Measurements from ENCODE around the gene KCNN3.

The KCNN3 gene

DNA sequence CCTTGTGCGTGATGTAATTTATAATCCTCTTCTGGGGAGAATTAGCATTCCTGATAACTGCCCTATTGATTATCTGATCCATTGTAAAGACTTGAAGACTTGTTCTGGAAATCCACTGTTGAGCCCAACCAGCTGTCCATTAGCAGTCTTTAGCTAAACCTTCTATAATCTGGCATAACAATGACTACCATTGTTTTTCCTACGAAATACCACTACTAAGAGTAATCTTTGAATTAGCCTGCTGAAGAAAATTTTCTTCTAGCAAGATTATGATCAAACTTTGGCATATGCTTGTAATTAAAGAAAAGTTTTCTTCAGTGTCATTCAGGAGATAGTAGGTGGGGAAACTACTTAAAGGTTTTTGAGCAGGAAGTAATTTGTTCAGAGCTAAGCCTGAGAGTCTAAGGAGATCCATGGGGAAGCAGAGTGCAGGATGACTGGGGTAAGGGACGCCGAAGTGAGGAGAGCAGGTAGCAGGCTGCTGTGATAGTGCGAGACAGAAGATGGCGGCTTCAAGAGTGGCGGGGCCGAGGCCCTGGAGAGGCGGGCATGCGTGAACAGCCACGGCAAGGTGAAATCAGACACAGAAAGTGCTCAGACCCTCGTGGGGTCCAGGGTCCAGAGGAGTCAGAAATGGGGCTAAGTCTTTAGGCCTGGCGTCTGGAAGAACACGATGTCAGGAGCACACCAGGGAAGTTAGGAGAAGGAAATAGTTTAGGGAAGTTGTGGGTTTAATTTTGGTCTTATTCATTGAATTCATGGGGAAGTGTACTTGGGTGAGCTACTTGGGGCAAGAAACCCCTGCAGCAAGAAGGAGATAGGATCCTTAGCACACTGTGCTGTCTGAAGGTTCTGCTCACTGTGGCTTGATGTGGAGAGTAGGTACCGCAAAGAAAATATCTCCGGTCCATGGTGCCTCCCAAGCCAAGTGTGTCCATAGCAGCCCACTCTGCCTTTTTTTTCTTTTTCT, 149.5 kb downstream of the KCNN3 start:
- Histone ChIP-seq H3K27me3 (ENCODE audit: control insufficient read depth in 1 of 2, insufficient read depth in 2 of 2, low read length in 2 of 2) (no peaks in the 10 kb centered on the region), H3K4me3 (ENCODE audit: low read length in 2 of 2) (no peak overlapping the region), H3K9ac (ENCODE audit: low read length in 2 of 2) (no peak overlapping the region), H3K4me1 (ENCODE audit: control insufficient read depth, insufficient read depth, low read length) (peaks cover 6% of the 10 kb centered on the region), H3K27ac (ENCODE audit: low read length) (no peak overlapping the region), H3K9me3 (ENCODE audit: control insufficient read depth in 2 of 2, low read length in 2 of 2) (no peaks in the 10 kb centered on the region), H3K36me3 (ENCODE audit: control insufficient read depth in 2 of 2, insufficient read depth in 2 of 2, low read length in 2 of 2) (no peaks in the 10 kb centered on the region)

DNA sequence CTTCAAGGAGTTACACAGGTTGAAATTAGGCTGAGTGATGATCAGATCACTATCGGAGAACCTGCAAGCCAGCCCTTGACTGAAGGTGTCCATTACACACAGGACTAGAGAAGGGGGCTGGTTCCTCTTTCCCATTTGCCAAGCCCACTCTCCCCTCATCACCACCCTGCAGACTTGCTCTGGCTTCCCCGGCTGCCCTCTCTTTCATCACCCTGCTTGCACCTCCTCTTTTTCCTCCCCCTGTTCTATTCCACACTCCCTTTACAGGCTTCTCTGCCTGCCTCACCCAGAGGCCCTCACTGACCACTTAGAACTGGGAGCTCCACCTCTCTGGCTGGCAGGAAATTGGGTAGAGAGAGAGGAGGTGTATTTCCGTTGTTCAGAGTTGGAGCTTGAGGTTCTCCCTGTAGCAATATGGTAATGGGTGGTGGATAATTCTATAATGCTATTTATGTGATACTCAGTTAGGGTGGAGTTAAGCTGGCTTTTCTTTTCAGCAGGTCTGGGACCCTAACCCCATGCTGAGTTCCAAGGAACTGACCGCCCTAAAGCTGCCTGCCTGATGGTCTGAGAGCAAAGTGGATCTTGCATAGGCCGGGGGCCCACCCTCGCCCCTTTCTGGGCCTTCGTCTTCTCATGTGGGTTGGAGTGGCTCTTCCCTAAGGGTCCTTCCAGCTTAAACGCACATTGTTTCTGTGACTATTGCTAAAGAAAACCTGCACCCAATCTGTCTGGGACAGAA, 150.3 kb downstream of the KCNN3 start:
- no peaks in the 10 kb centered on the region for H3K27me3 ChIP-seq (ENCODE audit: control insufficient read depth in 1 of 2, insufficient read depth in 2 of 2, low read length in 2 of 2)
- H3K27ac ChIP-seq (ENCODE audit: low read length), result no peak overlapping the region
- peaks cover 6% of the 10 kb centered on the region for H3K4me1 ChIP-seq (ENCODE audit: control insufficient read depth, insufficient read depth, low read length)
- H3K9ac ChIP-seq (ENCODE audit: low read length in 2 of 2), result no peak overlapping the region
- no peak overlapping the region for H3K4me3 ChIP-seq (ENCODE audit: low read length in 2 of 2)
- H3K36me3 ChIP-seq (ENCODE audit: control insufficient read depth in 2 of 2, insufficient read depth in 2 of 2, low read length in 2 of 2), result no peaks in the 10 kb centered on the region
- H3K9me3 ChIP-seq (ENCODE audit: control insufficient read depth in 2 of 2, low read length in 2 of 2), result no peaks in the 10 kb centered on the region

DNA sequence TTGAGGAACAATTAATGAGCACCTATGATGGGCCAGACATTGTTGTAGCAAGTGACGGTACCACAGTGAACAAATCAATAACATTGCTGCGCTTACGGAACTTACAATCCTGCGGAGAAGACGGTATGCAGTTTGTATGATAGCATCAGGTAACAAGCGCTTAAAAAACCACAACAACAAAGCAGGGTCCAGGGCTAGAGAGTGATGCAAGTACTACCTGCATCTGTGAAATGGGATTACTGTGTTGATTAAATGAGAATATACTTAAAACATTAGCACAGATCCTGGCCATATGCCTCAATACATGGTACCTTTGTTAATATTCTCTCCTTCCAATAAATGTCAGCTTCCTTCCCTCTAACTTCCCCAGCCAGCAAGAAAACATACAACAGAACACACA, 151.5 kb downstream of the KCNN3 start:
- H3K27ac ChIP-seq (ENCODE audit: low read length), result no peak overlapping the region
- H3K27me3 ChIP-seq (ENCODE audit: control insufficient read depth in 1 of 2, insufficient read depth in 2 of 2, low read length in 2 of 2), result no peaks in the 10 kb centered on the region
- no peak overlapping the region for H3K4me3 ChIP-seq (ENCODE audit: low read length in 2 of 2)
- peaks cover 0 to 4% of the 10 kb centered on the region in 2 donors for H3K36me3 ChIP-seq (ENCODE audit: control insufficient read depth in 2 of 2, insufficient read depth in 2 of 2, low read length in 2 of 2)
- H3K9ac ChIP-seq (ENCODE audit: low read length in 2 of 2), result no peak overlapping the region
- H3K9me3 ChIP-seq (ENCODE audit: control insufficient read depth in 2 of 2, low read length in 2 of 2), result no peaks in the 10 kb centered on the region
- peaks cover 4% of the 10 kb centered on the region for H3K4me1 ChIP-seq (ENCODE audit: control insufficient read depth, insufficient read depth, low read length)

DNA sequence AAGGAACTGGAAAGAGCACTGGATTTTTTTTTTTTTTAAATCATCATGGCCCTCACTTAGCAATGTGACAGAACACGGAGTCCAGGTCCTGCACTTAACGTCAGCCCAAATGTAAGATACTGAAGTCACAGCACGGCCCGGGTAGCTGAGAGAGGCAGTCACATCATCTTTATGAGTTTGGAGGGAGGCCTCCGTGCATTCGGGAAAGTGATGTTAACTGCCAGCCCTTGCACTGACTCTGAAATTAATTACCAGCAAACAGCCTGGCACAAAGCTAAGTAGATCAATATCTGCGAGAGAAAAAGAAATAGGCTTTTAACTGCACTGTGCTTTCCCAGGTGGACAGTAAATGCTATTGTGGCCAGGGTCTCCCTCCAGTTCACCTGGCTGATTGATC, 152.6 kb downstream of the KCNN3 start:
- Histone ChIP-seq H3K36me3 (ENCODE audit: control insufficient read depth in 2 of 2, insufficient read depth in 2 of 2, low read length in 2 of 2) (peaks cover 1 to 7% of the 10 kb centered on the region in 2 donors), H3K9ac (ENCODE audit: low read length in 2 of 2) (no peak overlapping the region), H3K9me3 (ENCODE audit: control insufficient read depth in 2 of 2, low read length in 2 of 2) (no peaks in the 10 kb centered on the region), H3K4me3 (ENCODE audit: low read length in 2 of 2) (no peak overlapping the region), H3K27me3 (ENCODE audit: control insufficient read depth in 1 of 2, insufficient read depth in 2 of 2, low read length in 2 of 2) (no peaks in the 10 kb centered on the region), H3K4me1 (ENCODE audit: control insufficient read depth, insufficient read depth, low read length) (peaks cover 4% of the 10 kb centered on the region), H3K27ac (ENCODE audit: low read length) (no peak overlapping the region)

DNA sequence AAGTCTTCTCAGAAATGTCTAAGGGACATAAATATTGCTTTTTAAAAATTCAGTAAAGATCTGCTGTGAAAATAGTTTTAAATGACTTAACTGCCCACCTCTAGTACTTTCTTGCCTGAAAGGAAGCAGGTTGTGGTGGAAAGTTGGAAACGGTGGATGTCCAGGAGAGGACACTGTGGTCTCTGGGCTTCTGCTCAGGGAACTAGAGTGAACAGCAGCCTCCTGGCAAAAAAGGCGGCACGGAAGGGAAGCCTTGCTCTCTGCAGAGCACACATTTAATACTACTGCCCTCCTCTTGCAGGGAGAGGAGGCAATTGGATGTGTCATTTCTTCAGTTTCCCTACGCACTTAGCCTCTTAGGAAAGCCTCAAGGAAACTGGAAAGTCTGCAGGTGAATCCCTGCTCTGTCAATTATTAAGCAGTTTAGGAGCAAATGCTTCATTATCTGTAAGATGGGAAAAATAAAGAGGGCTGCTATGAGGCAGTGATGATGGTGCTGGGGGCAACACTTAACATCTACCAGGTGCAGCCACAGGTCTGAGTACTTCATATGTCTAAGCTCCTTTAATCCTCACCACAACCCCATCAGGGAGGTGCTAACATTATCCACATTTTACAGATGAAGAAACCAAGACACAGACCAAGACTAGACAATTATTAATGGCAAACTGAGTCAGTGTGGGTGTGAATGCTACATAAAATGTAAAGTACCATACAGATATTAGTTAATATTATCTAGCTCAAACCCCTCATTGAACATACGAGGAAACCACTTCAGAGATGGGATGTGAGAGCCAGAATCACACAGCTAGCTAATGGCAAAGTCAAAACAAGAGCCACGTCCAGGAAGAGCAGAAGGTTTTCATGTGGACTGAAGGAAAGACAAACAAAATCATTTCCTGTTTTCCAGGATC, 153.2 kb downstream of the KCNN3 start:
- peaks cover 2 to 7% of the 10 kb centered on the region in 2 donors for H3K36me3 ChIP-seq (ENCODE audit: control insufficient read depth in 2 of 2, insufficient read depth in 2 of 2, low read length in 2 of 2)
- no peak overlapping the region for H3K9ac ChIP-seq (ENCODE audit: low read length in 2 of 2)
- no peaks in the 10 kb centered on the region for H3K9me3 ChIP-seq (ENCODE audit: control insufficient read depth in 2 of 2, low read length in 2 of 2)
- H3K27me3 ChIP-seq (ENCODE audit: control insufficient read depth in 1 of 2, insufficient read depth in 2 of 2, low read length in 2 of 2), result no peaks in the 10 kb centered on the region
- H3K4me1 ChIP-seq (ENCODE audit: control insufficient read depth, insufficient read depth, low read length), result peaks cover 4% of the 10 kb centered on the region
- H3K27ac ChIP-seq (ENCODE audit: low read length), result no peak overlapping the region
- H3K4me3 ChIP-seq (ENCODE audit: low read length in 2 of 2), result no peak overlapping the region

DNA sequence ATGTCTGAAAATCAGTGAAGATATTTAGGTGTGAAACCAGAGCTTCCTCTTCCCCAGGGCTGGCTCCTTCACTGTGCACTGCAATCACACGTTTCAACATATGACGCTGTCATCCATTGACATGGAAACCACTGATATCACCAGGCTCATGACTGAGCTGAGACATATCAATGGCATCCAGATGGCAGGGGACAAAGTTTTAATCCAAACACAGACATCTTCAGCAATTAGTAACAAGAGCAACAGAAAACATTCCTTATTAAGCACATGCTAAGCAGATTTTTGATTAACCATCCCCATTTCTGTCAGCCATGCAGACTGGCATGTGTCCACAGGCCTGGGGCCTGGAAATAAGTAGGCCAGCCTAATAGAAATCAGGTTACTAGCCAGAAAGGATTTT, 154.1 kb downstream of the KCNN3 start:
- no peak overlapping the region for H3K27ac ChIP-seq (ENCODE audit: low read length)
- no peak overlapping the region for H3K9ac ChIP-seq (ENCODE audit: low read length in 2 of 2)
- H3K36me3 ChIP-seq (ENCODE audit: control insufficient read depth in 2 of 2, insufficient read depth in 2 of 2, low read length in 2 of 2), result peaks cover 2 to 7% of the 10 kb centered on the region in 2 donors
- H3K4me1 ChIP-seq (ENCODE audit: control insufficient read depth, insufficient read depth, low read length), result peaks cover 4% of the 10 kb centered on the region
- H3K27me3 ChIP-seq (ENCODE audit: control insufficient read depth in 1 of 2, insufficient read depth in 2 of 2, low read length in 2 of 2), result no peaks in the 10 kb centered on the region
- no peak overlapping the region for H3K4me3 ChIP-seq (ENCODE audit: low read length in 2 of 2)
- no peaks in the 10 kb centered on the region for H3K9me3 ChIP-seq (ENCODE audit: control insufficient read depth in 2 of 2, low read length in 2 of 2)

DNA sequence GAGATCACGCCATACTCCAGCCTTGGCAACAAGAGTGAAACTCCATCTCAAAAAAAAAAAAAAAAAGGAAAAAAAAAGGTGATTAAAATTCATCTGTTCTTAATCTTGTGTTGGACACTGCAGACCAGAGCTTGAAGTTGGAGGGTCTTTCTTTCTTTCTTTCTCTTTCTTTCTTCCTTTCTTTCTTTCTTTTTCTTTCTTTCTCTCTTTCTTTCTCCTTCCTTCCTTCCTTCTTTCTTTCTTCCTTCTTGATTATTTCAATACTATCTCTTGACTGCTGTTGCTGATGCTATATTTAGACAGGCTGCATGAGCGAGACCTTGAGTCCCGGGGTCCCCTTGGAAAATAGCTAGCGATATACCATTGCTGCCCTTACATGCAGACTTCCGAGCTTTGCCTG, 154.7 kb downstream of the KCNN3 start:
- peaks cover 4% of the 10 kb centered on the region for H3K4me1 ChIP-seq (ENCODE audit: control insufficient read depth, insufficient read depth, low read length)
- no peaks in the 10 kb centered on the region for H3K27me3 ChIP-seq (ENCODE audit: control insufficient read depth in 1 of 2, insufficient read depth in 2 of 2, low read length in 2 of 2)
- no peak overlapping the region for H3K27ac ChIP-seq (ENCODE audit: low read length)
- peaks cover 2 to 7% of the 10 kb centered on the region in 2 donors for H3K36me3 ChIP-seq (ENCODE audit: control insufficient read depth in 2 of 2, insufficient read depth in 2 of 2, low read length in 2 of 2)
- H3K4me3 ChIP-seq (ENCODE audit: low read length in 2 of 2), result no peak overlapping the region
- no peaks in the 10 kb centered on the region for H3K9me3 ChIP-seq (ENCODE audit: control insufficient read depth in 2 of 2, low read length in 2 of 2)
- H3K9ac ChIP-seq (ENCODE audit: low read length in 2 of 2), result no peak overlapping the region

DNA sequence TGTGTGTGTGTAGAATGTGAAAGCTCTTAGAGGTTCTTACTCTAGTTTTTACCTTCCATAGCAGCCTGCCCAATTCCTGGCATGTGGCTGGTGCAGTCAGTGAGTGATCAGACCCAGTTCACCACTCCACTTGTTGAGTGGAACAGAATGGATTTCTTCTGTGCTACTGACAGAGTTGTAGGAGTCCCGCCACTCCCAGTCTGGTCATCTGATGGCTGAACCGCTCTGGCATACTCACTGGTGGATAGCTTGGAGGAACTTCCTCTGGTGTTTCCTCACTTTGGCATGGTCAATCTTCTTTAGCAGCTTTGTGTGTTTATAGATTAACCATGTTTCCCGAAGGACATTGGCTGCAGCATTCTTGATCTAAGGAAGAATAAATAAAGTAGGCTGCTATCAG, 155.4 kb downstream of the KCNN3 start:
- no peak overlapping the region for H3K4me3 ChIP-seq (ENCODE audit: low read length in 2 of 2)
- no peaks in the 10 kb centered on the region for H3K27me3 ChIP-seq (ENCODE audit: control insufficient read depth in 1 of 2, insufficient read depth in 2 of 2, low read length in 2 of 2)
- H3K4me1 ChIP-seq (ENCODE audit: control insufficient read depth, insufficient read depth, low read length), result peaks cover 4% of the 10 kb centered on the region
- H3K9ac ChIP-seq (ENCODE audit: low read length in 2 of 2), result no peak overlapping the region
- peaks cover 2 to 7% of the 10 kb centered on the region in 2 donors for H3K36me3 ChIP-seq (ENCODE audit: control insufficient read depth in 2 of 2, insufficient read depth in 2 of 2, low read length in 2 of 2)
- H3K27ac ChIP-seq (ENCODE audit: low read length), result no peak overlapping the region
- no peaks in the 10 kb centered on the region for H3K9me3 ChIP-seq (ENCODE audit: control insufficient read depth in 2 of 2, low read length in 2 of 2)

DNA sequence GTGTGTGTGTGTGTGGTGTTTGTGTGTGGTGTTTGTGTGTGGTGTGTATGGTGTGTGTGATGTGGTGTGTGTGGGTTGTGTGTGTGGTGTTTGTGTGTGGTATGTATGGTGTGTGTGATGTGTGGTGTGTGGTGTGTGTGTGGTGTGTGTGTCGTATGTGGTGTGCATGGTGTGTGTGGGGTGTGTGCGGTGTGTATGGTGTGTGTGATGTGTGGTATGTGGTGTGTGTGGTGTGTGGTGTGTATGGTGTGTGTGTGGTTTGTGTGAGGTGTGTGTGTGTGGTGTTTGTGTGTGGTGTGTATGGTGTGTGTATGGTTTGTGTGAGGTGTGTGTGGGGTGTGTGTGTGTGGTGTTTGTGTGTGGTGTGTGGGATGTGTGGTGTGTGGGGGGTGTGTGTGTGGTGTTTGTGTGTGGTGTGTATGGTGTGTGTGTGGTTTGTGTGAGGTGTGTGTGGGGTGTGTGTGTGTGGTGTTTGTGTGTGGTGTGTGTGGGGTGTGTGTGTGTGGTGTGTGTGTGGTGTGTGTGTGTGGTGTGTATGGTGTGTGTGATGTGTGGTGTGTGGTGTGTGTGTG, 155.9 kb downstream of the KCNN3 start:
- Histone ChIP-seq H3K27ac (ENCODE audit: low read length) (no peak overlapping the region), H3K27me3 (ENCODE audit: control insufficient read depth in 1 of 2, insufficient read depth in 2 of 2, low read length in 2 of 2) (no peaks in the 10 kb centered on the region), H3K4me3 (ENCODE audit: low read length in 2 of 2) (no peak overlapping the region), H3K4me1 (ENCODE audit: control insufficient read depth, insufficient read depth, low read length) (peaks cover 4% of the 10 kb centered on the region), H3K36me3 (ENCODE audit: control insufficient read depth in 2 of 2, insufficient read depth in 2 of 2, low read length in 2 of 2) (peaks cover 2 to 7% of the 10 kb centered on the region in 2 donors), H3K9me3 (ENCODE audit: control insufficient read depth in 2 of 2, low read length in 2 of 2) (no peaks in the 10 kb centered on the region), H3K9ac (ENCODE audit: low read length in 2 of 2) (no peak overlapping the region)

DNA sequence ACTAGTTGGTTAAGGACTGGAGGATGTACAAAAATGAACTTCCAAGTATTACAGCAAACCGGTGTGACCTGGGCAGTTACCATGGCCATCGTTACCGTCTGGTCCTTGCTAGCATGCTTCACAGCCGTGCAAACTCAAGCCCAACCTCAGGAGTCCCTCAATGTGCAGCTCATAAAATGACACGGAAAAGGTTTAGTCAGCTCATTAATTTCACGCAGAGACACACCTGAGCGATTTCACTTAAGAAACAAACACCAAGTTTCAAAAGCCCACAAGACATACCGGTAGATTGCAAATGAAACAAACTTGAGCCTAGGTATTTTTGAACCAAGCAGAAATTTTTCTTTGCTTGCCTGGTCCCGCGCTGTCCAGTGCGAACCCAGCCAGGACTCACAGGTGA, 157.1 kb downstream of the KCNN3 start:
- H3K9ac ChIP-seq (ENCODE audit: low read length in 2 of 2), result no peak overlapping the region
- no peaks in the 10 kb centered on the region for H3K27me3 ChIP-seq (ENCODE audit: control insufficient read depth in 1 of 2, insufficient read depth in 2 of 2, low read length in 2 of 2)
- H3K4me3 ChIP-seq (ENCODE audit: low read length in 2 of 2), result no peak overlapping the region
- peaks cover 2 to 7% of the 10 kb centered on the region in 2 donors for H3K36me3 ChIP-seq (ENCODE audit: control insufficient read depth in 2 of 2, insufficient read depth in 2 of 2, low read length in 2 of 2)
- peaks cover 4% of the 10 kb centered on the region for H3K4me1 ChIP-seq (ENCODE audit: control insufficient read depth, insufficient read depth, low read length)
- no peak overlapping the region for H3K27ac ChIP-seq (ENCODE audit: low read length)
- H3K9me3 ChIP-seq (ENCODE audit: control insufficient read depth in 2 of 2, low read length in 2 of 2), result no peaks in the 10 kb centered on the region

All from stomach smooth muscle (tissue), 2 donors.